OCI-LY7 (cell line): ENCODE measurements around the gene CLSTN2. TPM values are rescaled to one million over a fixed set of nuclear protein-coding genes. Genes with fewer than 3 reads are reported as not detected.

Experiments
- BruUV-seq: library from RNA; stranded (reverse); fragments of 400-500 nt; replicated peaks from 2 replicates; lab custom pipeline; 2021; lab: Mats Ljungman, UMichigan
- CTCF ChIA-PET: fragments of 300-600 bp; sonication (Branson Sonifier 250); formaldehyde crosslinking; loops from one replicate; lab custom pipeline; 2022; ENCODE audit warnings: antibody characterized with exemption; ENCODE audit not compliant: unreplicated experiment; lab: Charles Lee
- POLR2A ChIA-PET: fragments of 300-600 bp; sonication (Branson Sonifier 250); formaldehyde crosslinking; loops from one replicate; lab custom pipeline; 2022; ENCODE audit warnings: antibody characterized with exemption; lab: Charles Lee
- DNase-seq: peaks from one replicate; pipeline ENCODE4 v3.0.0-alpha.2; 2015; ENCODE audit warnings: low spot score
- H2AFZ ChIP-seq: fragments of 200-600 bp; sonication (generic), shearing (Covaris generic); 2 replicates; pipeline ENCODE4 v1.6.1; 2014; ENCODE audit warnings: mild to moderate bottlenecking, antibody characterized with exemption, low read length, moderate library complexity
- H3K27ac ChIP-seq: fragments of 200-600 bp; sonication (generic); 2 replicates; pipeline ENCODE4 v1.5.1; 2014; ENCODE audit warnings: mixed run types, low read depth, mild to moderate bottlenecking, moderate library complexity, low read length, inconsistent platforms; ENCODE audit not compliant: poor library complexity, severe bottlenecking
- H3K36me3 ChIP-seq: fragments of 200-600 bp; sonication (generic); 2 replicates; pipeline ENCODE4 v1.6.1; 2014; ENCODE audit warnings: mild to moderate bottlenecking, antibody characterized with exemption, low read length, moderate library complexity, mixed read lengths; ENCODE audit not compliant: insufficient read depth
- H3K4me1 ChIP-seq: fragments of 200-600 bp; sonication (generic); 2 replicates; pipeline ENCODE4 v1.5.1; 2014; ENCODE audit warnings: mild to moderate bottlenecking, low read length; ENCODE audit not compliant: insufficient read depth, poor library complexity, severe bottlenecking
- H3K4me2 ChIP-seq: fragments of 200-600 bp; sonication (generic); 2 replicates; pipeline ENCODE4 v1.6.1; 2014; ENCODE audit warnings: mild to moderate bottlenecking, low read length
- H3K4me3 ChIP-seq: fragments of 200-600 bp; sonication (generic); 2 replicates; pipeline ENCODE4 v1.5.1; 2014; ENCODE audit warnings: mild to moderate bottlenecking, low read depth, low read length; ENCODE audit not compliant: poor library complexity, severe bottlenecking
- H3K79me2 ChIP-seq: fragments of 200-600 bp; sonication (generic); 2 replicates; pipeline ENCODE4 v1.6.1; 2016; ENCODE audit warnings: low read depth, mild to moderate bottlenecking, low read length, moderate library complexity, mixed read lengths; ENCODE audit not compliant: insufficient read depth
- H3K9me2 ChIP-seq: fragments of 200-600 bp; sonication (generic); 2 replicates; pipeline ENCODE4 v1.6.1; 2016; ENCODE audit warnings: mild to moderate bottlenecking, low read length, mixed read lengths; ENCODE audit not compliant: insufficient read depth
- H3K9me3 ChIP-seq: fragments of 200-600 bp; sonication (generic); 2 replicates; pipeline ENCODE4 v1.6.1; 2014; ENCODE audit warnings: mild to moderate bottlenecking, mixed run types, low read length, mixed read lengths
- H4K20me1 ChIP-seq: fragments of 200-600 bp; sonication (generic); 2 replicates; pipeline ENCODE4 v1.6.1; 2014; ENCODE audit warnings: mild to moderate bottlenecking, antibody characterized with exemption, low read length, moderate library complexity, mixed read lengths; ENCODE audit not compliant: insufficient read depth
- EZH2phosphoT487 ChIP-seq: fragments of 200-600 bp; sonication (generic); IDR thresholded peaks from 2 replicates; pipeline ENCODE4 v1.6.1; 2018; ENCODE audit warnings: low read depth, borderline replicate concordance, mild to moderate bottlenecking, mixed run types, antibody characterized with exemption, low read length, moderate library complexity, mixed read lengths
- intact Hi-C: fragments of 100-400 bp; cut with micrococcal nuclease; formaldehyde crosslinking; loops from one replicate; pipeline ENCODE4 v1.10.0; 2022; ENCODE audit not compliant: unreplicated experiment
- total RNA-seq, 2 experiments: library from RNA; depleted of rRNA in 1 of 2; stranded (reverse); fragments of >200 nt in 1 of 2; shearing (Covaris generic) in 1 of 2; gene quantifications; 2 replicates each; pipeline ENCODE4 v1.2.3, GENCODE V29; 2014 to 2022
- TF ChIP-seq, protein P1 (sequence below): fragments of 200-600 bp; sonication (generic); conservative IDR thresholded peaks from 2 replicates; pipeline ENCODE4 v1.5.1; 2014; ENCODE audit warnings: mild to moderate bottlenecking, antibody characterized with exemption, low read length, moderate library complexity, mixed read lengths

CLSTN2 gene
- total RNA-seq, 2 experiments from 2014 or later: not detected

DNA sequence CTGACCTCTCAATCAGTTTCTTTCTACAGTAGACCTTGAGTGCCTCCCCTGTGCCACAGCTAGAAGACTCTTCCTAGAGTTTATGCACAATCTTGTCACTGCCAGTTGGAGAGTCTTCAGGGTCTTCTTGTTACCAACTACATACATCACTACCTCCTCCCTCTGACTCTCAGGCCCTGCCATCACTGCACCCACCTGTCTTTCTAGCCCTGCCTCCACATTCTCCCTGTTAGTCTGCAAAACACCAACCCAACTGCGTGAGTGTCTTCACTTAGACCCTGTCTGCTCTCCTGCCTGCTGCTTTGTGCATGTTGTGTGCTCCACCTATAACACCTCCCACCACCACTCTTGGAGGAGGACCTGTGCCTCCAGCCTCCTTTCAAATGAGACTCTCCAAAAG, 34.4 kb downstream of the CLSTN2 start:
- intact Hi-C loops: no loop called here
- Histone ChIP-seq H3K4me3 (no peak overlapping the region), H3K9me2 (no peaks in the 10 kb centered on the region), H3K4me2 (no peak overlapping the region), H3K4me1 (no peaks in the 10 kb centered on the region), H3K79me2 (no peaks in the 10 kb centered on the region), H3K9me3 (no peaks in the 10 kb centered on the region), H3K36me3 (no peaks in the 10 kb centered on the region), H3K27ac (no peak overlapping the region), H4K20me1 (no peaks in the 10 kb centered on the region), H2AFZ (no peak overlapping the region)
- BruUV-seq: no TSS peak
- no peak for DNase-seq
- ChIA-PET CTCF (no interaction called here), POLR2A (no interaction called here)
- TF ChIP-seq EZH2phosphoT487: no peak
- TF ChIP-seq, protein P1, sequence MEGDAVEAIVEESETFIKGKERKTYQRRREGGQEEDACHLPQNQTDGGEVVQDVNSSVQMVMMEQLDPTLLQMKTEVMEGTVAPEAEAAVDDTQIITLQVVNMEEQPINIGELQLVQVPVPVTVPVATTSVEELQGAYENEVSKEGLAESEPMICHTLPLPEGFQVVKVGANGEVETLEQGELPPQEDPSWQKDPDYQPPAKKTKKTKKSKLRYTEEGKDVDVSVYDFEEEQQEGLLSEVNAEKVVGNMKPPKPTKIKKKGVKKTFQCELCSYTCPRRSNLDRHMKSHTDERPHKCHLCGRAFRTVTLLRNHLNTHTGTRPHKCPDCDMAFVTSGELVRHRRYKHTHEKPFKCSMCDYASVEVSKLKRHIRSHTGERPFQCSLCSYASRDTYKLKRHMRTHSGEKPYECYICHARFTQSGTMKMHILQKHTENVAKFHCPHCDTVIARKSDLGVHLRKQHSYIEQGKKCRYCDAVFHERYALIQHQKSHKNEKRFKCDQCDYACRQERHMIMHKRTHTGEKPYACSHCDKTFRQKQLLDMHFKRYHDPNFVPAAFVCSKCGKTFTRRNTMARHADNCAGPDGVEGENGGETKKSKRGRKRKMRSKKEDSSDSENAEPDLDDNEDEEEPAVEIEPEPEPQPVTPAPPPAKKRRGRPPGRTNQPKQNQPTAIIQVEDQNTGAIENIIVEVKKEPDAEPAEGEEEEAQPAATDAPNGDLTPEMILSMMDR: no peak

DNA sequence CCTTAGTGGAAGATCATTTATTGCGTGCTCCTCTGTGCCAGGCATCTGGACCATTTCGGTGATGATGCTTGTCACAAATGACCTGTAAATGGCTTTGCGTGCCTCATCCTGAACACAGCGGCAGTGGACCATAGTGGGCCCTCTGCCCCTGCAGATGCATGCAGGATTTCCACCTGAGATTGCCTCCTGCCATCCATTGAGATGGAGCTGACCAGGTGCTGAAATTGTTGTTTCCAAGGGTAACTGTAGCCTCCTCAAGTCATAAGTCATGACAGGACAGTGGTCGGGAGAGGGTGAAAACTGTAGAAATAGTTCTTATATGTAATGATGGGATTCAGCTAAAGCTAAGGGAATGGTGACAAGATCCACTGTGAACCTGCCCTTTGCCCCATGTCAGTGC, 35.5 kb downstream of the CLSTN2 start:
- no peaks in the 10 kb centered on the region for H3K9me3 ChIP-seq
- BruUV-seq: no TSS peak
- no peaks in the 10 kb centered on the region for H3K4me1 ChIP-seq
- POLR2A ChIA-PET: no interaction called here
- no peak overlapping the region for H3K4me2 ChIP-seq
- no peak for TF ChIP-seq EZH2phosphoT487
- TF ChIP-seq, protein P1: no peak
- DNase-seq: no peak
- H2AFZ ChIP-seq: no peak overlapping the region
- H3K36me3 ChIP-seq: no peaks in the 10 kb centered on the region
- H3K4me3 ChIP-seq: no peak overlapping the region
- CTCF ChIA-PET: no interaction called here
- H4K20me1 ChIP-seq: no peaks in the 10 kb centered on the region
- intact Hi-C loops: no loop called here
- no peaks in the 10 kb centered on the region for H3K9me2 ChIP-seq
- H3K27ac ChIP-seq: no peak overlapping the region
- no peaks in the 10 kb centered on the region for H3K79me2 ChIP-seq

DNA sequence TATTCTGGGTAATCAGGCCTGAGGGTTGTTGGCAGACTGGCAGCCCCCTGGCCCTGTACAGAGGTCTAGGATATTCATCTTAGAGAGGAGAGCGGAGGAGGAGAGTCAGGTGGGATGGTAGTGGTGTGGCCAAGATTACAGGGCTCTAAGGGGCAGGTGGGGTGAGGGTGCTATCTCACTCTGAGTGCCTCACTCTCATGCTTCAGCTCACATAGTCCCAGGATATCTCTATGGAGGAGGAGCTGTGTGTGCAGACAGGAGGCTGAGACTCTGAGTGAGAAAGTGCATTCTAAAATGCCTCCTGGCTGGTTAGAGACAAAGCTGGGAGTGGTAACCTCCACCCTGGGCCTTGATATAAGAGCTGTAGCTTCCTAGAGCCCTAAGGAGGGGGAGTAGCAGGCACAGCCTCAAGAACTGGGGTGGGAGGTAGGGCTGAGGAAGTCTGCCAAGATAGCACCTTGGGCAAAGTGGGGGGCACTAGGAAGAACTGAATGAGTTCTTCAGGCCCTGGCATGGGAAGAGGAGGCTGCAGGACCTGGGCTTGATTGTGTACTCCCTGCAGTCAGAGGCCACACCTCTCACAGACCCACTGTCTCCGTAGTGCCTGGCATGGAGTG, 39.9 kb downstream of the CLSTN2 start:
- Histone ChIP-seq H2AFZ (no peak overlapping the region), H3K9me3 (no peaks in the 10 kb centered on the region), H3K36me3 (no peaks in the 10 kb centered on the region), H3K4me1 (no peaks in the 10 kb centered on the region), H3K27ac (no peak overlapping the region), H4K20me1 (no peaks in the 10 kb centered on the region), H3K4me3 (no peak overlapping the region), H3K9me2 (no peaks in the 10 kb centered on the region), H3K79me2 (no peaks in the 10 kb centered on the region), H3K4me2 (no peak overlapping the region)
- ChIA-PET CTCF (no interaction called here), POLR2A (interaction anchor here (1.1 kb wide), 1 partner anchor 11 kb away, joined by 3 read pairs; no protein-coding TSS in a partner anchor)
- DNase-seq: no peak
- TF ChIP-seq EZH2phosphoT487: no peak
- TF ChIP-seq, protein P1: no peak
- intact Hi-C loops: no loop called here
- no TSS peak for BruUV-seq
